ENCODE measurements around the gene MDGA2.
A peak's percentile ranks its signal among the peaks of the same experiment; 100 is the strongest.

Gene MDGA2

DNA sequence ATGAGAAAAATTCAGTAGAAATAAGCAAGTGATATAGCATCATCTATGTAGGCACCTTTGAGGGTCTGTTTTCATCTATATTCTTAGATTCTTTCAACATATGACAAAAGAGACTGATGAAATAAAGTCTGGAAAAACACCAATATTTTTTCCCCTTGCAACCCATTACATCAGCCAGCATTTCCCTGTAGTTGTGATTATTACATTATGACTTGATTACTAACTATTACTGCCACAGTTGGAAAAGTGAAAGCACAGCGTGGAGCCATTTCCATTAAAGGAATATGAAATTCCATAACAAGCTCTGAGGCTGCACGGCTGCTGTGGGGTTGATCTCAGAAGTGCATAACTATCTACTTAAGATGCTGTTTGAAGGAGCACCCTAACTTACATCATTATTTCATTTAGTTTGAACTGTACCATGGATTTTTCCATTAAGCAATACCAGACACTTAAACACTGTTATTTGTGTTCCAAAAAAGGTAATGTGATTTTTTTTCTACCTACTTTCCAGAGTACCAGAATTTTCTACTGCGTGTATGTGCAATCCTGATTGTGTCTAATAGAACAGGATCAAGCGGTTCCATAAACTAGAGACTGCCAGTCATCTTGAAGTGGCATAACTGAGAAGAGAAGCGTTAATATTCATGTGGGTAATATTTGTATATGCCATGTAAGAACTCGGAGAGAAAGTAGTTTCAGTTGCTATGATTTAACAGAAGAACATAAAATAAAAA, 405.5 kb downstream of the MDGA2 start:
- TF ChIP-seq, protein P1, sequence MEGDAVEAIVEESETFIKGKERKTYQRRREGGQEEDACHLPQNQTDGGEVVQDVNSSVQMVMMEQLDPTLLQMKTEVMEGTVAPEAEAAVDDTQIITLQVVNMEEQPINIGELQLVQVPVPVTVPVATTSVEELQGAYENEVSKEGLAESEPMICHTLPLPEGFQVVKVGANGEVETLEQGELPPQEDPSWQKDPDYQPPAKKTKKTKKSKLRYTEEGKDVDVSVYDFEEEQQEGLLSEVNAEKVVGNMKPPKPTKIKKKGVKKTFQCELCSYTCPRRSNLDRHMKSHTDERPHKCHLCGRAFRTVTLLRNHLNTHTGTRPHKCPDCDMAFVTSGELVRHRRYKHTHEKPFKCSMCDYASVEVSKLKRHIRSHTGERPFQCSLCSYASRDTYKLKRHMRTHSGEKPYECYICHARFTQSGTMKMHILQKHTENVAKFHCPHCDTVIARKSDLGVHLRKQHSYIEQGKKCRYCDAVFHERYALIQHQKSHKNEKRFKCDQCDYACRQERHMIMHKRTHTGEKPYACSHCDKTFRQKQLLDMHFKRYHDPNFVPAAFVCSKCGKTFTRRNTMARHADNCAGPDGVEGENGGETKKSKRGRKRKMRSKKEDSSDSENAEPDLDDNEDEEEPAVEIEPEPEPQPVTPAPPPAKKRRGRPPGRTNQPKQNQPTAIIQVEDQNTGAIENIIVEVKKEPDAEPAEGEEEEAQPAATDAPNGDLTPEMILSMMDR (IDR thresholded peaks at IDR 0.05; ENCODE audit: unreplicated experiment in 3 of 3) = no peak
- no peaks in the 10 kb centered on the region for H3K36me3 Mint-ChIP-seq (ENCODE audit: low read depth)
- H3K27me3 Mint-ChIP-seq (ENCODE audit: low read depth) = no peaks in the 10 kb centered on the region
- H3K9me3 Mint-ChIP-seq = no peaks in the 10 kb centered on the region
- H3K4me3 Mint-ChIP-seq = no peak overlapping the region
- peak overlapping the region in 2 of 3 experiments; percentile 58 to 73 for H3K27ac Mint-ChIP-seq
- H3K4me1 Mint-ChIP-seq = peaks cover 5% of the 10 kb centered on the region

DNA sequence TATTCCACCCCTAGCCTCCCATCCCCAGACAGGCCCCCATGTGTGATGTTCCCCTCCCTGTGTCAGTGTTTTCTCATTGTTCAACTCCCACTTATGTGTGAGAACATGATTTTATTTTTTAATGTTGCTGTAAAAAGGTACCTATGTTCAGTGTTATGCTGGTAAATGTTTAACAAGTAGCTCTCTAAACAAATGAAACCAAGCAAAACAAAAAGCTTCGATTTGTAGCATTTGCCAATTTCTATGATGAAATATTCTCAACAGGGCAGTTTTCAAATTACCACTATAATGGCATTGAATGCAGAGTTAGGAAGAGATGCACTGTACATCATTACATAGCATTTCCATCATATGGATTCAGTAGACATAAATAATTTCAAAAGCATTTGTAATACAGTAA, 410.6 kb downstream of the MDGA2 start:
- Mint-ChIP-seq H3K9me3 (no peaks in the 10 kb centered on the region), H3K36me3 (ENCODE audit: low read depth) (no peaks in the 10 kb centered on the region), H3K27ac (no peak overlapping the region), H3K27me3 (ENCODE audit: low read depth) (no peaks in the 10 kb centered on the region), H3K4me3 (no peak overlapping the region), H3K4me1 (no peaks in the 10 kb centered on the region)
- TF ChIP-seq, protein P1 (IDR thresholded peaks at IDR 0.05; ENCODE audit: unreplicated experiment in 3 of 3) = no peak

DNA sequence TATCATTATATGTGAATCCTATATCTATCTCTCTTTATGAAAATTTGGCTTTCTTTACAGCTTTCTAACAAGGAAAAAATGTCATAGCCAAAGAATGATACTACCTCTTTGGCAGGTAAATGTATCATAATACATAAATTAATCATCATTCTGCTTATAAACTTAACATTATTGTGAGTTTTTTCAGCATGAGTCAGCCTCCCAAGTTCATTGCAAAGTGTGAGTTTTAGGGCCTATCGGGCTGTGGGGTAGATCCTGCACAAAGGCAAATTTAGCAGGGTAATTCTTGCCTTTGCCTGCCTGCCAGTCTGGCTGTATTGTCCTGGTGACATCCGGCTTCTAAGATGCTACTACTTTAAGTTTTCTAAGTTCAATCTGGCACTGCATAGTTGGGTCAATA, 412.6 kb downstream of the MDGA2 start:
- no peaks in the 10 kb centered on the region for H3K4me1 Mint-ChIP-seq
- no peaks in the 10 kb centered on the region for H3K36me3 Mint-ChIP-seq (ENCODE audit: low read depth)
- no peaks in the 10 kb centered on the region for H3K27me3 Mint-ChIP-seq (ENCODE audit: low read depth)
- no peaks in the 10 kb centered on the region for H3K9me3 Mint-ChIP-seq
- TF ChIP-seq, protein P1 (IDR thresholded peaks at IDR 0.05; ENCODE audit: unreplicated experiment in 3 of 3) = no peak
- H3K27ac Mint-ChIP-seq = no peak overlapping the region
- no peak overlapping the region for H3K4me3 Mint-ChIP-seq

DNA sequence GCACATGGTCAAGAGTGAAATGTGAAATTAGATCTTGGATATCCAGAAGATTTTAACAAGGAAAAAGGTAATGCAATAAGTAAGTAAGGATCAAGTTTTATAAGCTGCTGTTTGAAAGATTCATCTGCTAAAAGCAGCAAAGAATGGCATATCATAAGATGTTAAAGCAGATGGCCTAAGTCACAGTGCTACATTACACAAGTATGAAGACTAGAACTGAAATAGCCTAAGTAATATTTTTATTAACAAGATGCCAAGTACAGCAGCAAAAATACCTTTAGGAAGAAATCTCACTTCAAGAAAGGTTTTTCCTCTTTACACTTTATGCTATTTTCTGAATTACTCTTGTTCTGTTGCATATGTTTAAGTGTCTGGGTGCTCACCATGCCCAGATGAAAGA, 414.1 kb downstream of the MDGA2 start:
- no peak overlapping the region for H3K27ac Mint-ChIP-seq
- no peaks in the 10 kb centered on the region for H3K27me3 Mint-ChIP-seq (ENCODE audit: low read depth)
- H3K4me3 Mint-ChIP-seq = no peak overlapping the region
- H3K4me1 Mint-ChIP-seq = no peaks in the 10 kb centered on the region
- no peaks in the 10 kb centered on the region for H3K36me3 Mint-ChIP-seq (ENCODE audit: low read depth)
- TF ChIP-seq, protein P1 (IDR thresholded peaks at IDR 0.05; ENCODE audit: unreplicated experiment in 3 of 3) = no peak
- H3K9me3 Mint-ChIP-seq = peaks cover under 1% of the 10 kb centered on the region

DNA sequence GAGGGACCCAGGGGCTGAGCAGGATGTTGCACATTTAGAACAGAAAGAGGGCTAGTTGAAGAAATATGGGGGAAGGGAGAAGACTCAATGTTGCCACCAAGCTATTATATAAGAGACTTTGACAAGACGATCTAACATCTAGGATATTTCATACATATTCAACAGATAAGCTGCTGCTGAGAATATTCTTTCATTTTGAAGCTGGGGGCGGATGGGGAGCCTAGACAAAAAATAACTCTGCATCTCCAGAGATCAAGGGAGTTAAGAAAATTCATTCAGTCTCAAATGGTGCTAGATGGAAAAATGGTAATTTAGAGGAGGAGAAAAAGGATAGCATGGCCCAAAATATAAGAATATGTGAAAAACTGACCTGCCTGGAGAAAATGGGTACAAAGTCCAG, 415.6 kb downstream of the MDGA2 start:
- no peaks in the 10 kb centered on the region for H3K27me3 Mint-ChIP-seq (ENCODE audit: low read depth)
- no peak overlapping the region for H3K4me3 Mint-ChIP-seq

More for the DNA sequence above, 415.6 kb downstream of the MDGA2 start:
- Mint-ChIP-seq H3K27ac (no peak overlapping the region), H3K9me3 (peaks cover 6% of the 10 kb centered on the region), H3K36me3 (ENCODE audit: low read depth) (no peaks in the 10 kb centered on the region), H3K4me1 (no peaks in the 10 kb centered on the region)
- TF ChIP-seq, protein P1 (IDR thresholded peaks at IDR 0.05; ENCODE audit: unreplicated experiment in 3 of 3) = no peak
